Choroid plexus epithelial cell (primary cell): ENCODE results near the gene SIGLEC6.

ENCODE experiments used
- DNase-seq: peaks from one replicate; pipeline ENCODE4 v3.0.0-alpha.2; 2010; ENCODE audit warnings: low read depth
- H3K4me3 ChIP-seq: 2 replicates; pipeline ENCODE4 v1.5.1; 2011; ENCODE audit warnings: low read depth, mild to moderate bottlenecking, control low read depth, low read length, moderate library complexity
- TF ChIP-seq, protein P1 (sequence below): conservative IDR thresholded peaks from 2 replicates; pipeline ENCODE4 v1.5.1; 2011; ENCODE audit warnings: low read depth, mild to moderate bottlenecking, control low read depth, inconsistent platforms, low read length, moderate library complexity

SIGLEC6 gene

GRCh38 chr19:51469162-51469561 is 62.3 kb downstream of the SIGLEC6 start:
- TF ChIP-seq, protein P1, sequence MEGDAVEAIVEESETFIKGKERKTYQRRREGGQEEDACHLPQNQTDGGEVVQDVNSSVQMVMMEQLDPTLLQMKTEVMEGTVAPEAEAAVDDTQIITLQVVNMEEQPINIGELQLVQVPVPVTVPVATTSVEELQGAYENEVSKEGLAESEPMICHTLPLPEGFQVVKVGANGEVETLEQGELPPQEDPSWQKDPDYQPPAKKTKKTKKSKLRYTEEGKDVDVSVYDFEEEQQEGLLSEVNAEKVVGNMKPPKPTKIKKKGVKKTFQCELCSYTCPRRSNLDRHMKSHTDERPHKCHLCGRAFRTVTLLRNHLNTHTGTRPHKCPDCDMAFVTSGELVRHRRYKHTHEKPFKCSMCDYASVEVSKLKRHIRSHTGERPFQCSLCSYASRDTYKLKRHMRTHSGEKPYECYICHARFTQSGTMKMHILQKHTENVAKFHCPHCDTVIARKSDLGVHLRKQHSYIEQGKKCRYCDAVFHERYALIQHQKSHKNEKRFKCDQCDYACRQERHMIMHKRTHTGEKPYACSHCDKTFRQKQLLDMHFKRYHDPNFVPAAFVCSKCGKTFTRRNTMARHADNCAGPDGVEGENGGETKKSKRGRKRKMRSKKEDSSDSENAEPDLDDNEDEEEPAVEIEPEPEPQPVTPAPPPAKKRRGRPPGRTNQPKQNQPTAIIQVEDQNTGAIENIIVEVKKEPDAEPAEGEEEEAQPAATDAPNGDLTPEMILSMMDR: no peak
- H3K4me3 ChIP-seq: no peak overlapping the region
- no peak for DNase-seq

DNA sequence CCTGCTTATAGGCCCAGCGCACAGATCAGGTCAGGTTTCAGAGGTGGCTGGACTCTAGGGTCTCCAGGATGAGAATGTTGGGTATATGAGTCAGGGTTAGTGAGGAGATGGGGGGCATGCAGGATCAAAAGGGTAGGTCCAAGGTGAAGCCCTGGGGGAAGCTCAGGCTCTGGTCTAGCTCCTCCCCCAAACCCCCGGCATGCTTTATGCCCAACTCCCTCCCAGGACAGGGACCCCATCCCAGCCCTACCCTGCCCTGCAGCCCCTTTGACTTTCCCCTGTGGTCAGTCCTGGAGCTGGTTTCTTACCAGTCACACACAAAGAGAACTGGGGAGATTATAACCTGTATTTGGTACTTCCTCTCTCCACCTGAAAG is 62.9 kb downstream of the SIGLEC6 start:
- H3K4me3 ChIP-seq: no peak overlapping the region
- DNase-seq: no peak
- TF ChIP-seq, protein P1: no peak

DNA sequence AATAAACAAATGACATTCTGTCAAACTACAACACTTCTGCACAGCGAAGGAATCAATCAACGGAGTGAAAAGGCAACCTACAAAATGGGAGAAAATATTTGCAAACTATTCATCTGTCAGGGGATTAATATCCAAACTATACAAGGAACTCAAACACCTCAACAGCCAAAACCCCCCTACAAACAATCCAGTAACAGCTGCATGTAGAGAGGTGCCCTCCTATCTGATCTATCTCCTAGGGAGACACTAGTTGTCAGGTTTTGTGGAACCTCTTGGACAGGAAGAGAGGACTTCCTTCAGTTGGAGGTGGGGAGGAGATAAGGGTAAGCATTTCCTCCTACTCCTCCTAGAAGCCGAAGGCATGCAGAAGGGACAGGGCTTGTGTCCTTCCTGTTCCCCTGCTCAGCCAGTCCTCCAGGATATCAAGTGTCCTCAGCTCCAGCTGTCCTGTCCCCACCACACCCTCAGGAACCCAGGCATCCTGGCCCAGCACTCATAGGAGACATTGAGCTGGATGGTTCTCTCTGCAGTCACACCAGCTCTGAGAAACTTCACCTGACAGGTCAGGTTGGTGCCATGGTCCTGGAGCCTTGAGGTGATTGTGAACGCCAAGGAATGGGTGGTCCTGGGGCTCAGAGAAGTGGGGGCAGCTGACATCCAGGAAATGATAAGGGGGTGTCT is 63.5 kb downstream of the SIGLEC6 start:
- no peak for DNase-seq
- TF ChIP-seq, protein P1: no peak
- H3K4me3 ChIP-seq: no peak overlapping the region
